MM.1S (cell line): ENCODE data around the gene MRPL23.

Source experiments
- EZH2phosphoT487 ChIP-seq: fragments of 300-600 bp; sonication (generic); IDR thresholded peaks from 2 replicates; pipeline ENCODE4 v1.6.1; 2018; ENCODE audit warnings: antibody characterized with exemption, low read length
- TF ChIP-seq, protein P1 (sequence below): fragments of 300-600 bp; sonication (generic); IDR thresholded peaks from 2 replicates; pipeline ENCODE4 v1.5.1; 2016; ENCODE audit warnings: antibody characterized with exemption, low read length, mixed read lengths

DNA sequence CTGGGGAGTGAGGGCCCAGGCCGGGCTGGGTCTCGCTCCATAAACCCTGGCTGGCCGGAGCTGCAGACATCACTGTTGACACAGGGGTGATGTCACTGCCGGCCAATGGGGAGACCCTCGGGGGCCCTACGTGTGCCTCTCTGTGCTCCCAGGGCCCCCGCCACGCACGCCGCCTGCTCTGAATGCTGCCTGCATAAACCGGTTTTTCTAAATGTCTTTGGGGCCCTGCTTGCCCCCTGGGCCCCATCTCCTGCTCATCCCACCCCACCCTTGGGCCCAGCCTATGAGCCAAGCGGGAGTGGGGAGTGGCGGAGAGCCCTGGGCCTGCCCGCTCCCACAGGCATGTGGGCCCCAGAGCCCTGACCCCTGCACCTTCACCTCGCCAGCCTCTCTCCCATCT lies 42.8 kb downstream of the MRPL23 start:
- TF ChIP-seq, protein P1, sequence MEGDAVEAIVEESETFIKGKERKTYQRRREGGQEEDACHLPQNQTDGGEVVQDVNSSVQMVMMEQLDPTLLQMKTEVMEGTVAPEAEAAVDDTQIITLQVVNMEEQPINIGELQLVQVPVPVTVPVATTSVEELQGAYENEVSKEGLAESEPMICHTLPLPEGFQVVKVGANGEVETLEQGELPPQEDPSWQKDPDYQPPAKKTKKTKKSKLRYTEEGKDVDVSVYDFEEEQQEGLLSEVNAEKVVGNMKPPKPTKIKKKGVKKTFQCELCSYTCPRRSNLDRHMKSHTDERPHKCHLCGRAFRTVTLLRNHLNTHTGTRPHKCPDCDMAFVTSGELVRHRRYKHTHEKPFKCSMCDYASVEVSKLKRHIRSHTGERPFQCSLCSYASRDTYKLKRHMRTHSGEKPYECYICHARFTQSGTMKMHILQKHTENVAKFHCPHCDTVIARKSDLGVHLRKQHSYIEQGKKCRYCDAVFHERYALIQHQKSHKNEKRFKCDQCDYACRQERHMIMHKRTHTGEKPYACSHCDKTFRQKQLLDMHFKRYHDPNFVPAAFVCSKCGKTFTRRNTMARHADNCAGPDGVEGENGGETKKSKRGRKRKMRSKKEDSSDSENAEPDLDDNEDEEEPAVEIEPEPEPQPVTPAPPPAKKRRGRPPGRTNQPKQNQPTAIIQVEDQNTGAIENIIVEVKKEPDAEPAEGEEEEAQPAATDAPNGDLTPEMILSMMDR: no peak
- no peak for TF ChIP-seq EZH2phosphoT487
